SK-N-DZ (cell line): ENCODE data around the gene CWH43.
A peak's percentile ranks its signal among the peaks of the same experiment; 100 is the strongest.
"Not testable (repeated sequence)": the region's sequence is repeated elsewhere in the genome, so short reads cannot be mapped to it uniquely, and the experiment has no call there.

Source experiments
- DNase-seq: peaks from one replicate; pipeline ENCODE4 v3.0.0-alpha.2; 2015; ENCODE audit warnings: low spot score

The CWH43 gene

GRCh38 chr4:48974979-48975640 is 11.0 kb upstream of the CWH43 start:
- DNase-seq, result no peak

GRCh38 chr4:48976041-48976440 is 10.0 kb upstream of the CWH43 start:
- no peak for DNase-seq

DNA sequence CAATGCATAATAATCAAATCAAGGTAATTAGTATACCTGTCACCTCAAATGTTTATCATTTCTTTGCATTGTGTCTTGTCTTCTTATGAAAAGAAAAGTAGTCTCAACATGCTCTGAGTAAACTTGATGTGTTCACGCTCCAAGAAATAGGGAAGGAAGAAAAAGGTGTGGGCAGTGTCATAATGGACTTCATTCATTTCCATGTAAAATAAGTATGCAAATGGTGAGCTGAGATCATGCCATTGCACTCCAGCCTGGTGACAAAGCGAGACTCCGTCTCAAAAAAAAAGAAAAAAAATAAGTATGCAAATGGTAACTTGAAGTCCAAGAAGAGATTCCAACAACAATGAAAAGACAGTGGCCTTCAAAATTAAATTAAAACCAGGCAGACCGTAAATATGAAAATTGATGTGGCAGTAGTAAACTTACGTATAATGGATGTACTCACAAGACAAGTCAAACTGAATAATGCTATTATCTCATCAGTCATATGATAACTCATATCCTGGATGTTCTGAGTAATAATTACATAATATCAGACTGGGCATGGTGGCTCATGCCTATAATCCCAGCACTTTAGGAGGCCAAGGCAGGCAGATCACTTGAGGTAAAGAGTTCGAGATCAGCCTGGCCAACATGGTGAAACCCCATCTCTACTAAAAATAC is 6.0 kb upstream of the CWH43 start:
- DNase-seq, result no peak

DNA sequence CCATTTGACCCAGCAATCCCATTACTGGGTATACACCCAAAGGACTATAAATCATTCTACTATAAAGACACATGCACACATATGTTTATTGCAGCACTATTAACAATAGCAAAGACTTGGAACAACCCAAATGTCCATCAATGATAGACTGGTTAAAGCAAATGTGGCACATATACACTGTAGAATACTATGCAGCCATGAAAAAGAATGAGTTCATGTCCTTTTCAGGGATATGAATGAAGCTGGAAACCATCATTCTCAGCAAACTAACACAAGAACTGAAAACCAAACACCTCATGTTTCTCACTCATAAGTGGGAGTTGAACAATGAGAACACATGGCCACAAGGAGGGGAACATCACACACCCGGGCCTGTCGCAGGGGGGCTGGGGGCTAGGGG is 2.1 kb upstream of the CWH43 start:
- DNase-seq, result not testable (repeated sequence)

- DNase-seq, result no peak
Observed at GRCh38 chr4:48985602-48985975, 486 bp upstream of the CWH43 start.

- no peak for DNase-seq
Observed at GRCh38 chr4:48986654-48987164, 634 bp downstream of the CWH43 start.

GRCh38 chr4:48989461-48990203 is 3.6 kb downstream of the CWH43 start:
- DNase-seq, result no peak

GRCh38 chr4:48991357-48991756 is 5.3 kb downstream of the CWH43 start:
- DNase-seq, result no peak

DNA sequence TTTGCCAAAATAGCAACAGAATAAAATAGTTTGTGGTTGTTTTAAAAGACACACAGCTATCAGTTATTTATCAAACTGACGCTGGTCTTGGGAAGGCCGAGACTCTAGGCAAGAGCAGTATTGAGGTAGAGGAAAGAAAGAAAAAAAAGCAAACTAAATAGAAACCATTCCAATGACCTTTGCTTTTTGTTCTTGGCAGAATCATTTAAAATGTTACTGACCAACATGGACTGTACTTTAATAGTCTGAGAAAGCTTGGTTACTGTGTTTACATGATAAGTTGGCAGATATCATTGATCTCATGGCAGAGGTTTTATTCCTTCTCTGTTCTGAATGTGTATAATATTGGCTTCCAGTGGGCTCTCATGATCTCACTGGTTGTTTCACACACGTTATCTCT is 11.9 kb downstream of the CWH43 start:
- DNase-seq, result no peak

- no peak for DNase-seq
Observed at GRCh38 chr4:48998440-48998839, 12.4 kb downstream of the CWH43 start.

GRCh38 chr4:49000806-49001205 is 14.7 kb downstream of the CWH43 start:
- no peak for DNase-seq

- no peak for DNase-seq
Observed at GRCh38 chr4:49002931-49003330, 16.9 kb downstream of the CWH43 start.

DNA sequence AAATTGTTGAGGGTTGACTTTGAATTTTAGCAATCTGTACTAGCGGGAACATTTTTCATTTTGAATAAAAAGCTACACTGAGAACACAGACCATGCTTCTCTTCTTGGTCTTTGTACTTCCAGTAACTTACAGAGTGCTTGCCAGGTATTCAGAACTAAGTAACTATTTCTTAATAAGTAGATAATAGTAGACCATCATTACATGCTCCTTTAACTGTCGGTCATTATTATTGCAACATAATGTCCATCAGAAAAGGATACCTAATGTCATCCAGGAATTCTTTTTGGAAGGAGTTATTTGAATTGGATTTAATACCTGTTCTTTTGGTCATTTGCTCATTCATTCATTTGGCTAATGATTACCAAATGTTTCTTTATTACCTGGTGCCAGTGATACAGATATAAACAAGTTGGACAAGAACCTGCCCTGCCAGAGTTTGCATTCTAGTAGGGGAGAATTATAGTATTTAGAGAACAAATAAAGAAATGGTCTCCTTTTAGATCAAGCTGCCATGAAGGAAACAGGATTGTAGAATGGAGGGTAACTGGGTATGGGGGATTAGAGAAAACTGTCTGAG is 32.7 kb downstream of the CWH43 start:
- DNase-seq, result no peak

DNA sequence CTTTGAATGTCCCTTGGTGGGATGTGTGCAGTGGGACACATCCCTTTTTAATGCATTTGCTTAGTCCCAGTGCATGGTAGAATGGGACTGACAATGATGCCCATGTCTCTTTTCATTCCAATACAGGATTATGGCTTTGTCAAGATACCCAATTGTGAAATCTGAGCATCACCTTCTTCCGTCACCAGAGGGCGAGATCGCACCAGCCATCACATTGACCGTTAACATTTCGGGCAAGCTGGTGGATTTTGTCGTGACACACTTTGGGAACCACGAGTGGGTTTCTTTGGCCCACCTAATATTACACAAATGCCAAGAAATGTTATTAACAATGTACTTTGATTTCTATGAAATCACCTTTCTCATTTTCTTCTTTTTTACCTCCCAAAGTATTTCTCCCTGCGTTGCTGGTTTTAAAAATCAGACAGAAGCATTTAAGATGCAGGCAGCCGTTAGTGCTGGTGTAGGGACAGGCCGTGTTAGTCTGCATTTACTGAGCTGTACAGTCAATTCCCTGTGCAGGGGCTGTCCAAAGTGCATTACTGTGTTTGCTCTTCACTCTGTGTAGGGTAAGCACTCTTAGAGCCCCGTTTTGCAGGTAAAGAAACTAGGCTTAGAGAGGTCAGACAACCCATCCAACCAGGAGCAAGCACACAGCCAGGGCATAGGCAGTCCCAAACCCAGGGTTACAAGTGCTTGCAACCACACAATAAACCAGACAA is 46.5 kb downstream of the CWH43 start:
- DNase-seq, result peak; percentile 52

DNA sequence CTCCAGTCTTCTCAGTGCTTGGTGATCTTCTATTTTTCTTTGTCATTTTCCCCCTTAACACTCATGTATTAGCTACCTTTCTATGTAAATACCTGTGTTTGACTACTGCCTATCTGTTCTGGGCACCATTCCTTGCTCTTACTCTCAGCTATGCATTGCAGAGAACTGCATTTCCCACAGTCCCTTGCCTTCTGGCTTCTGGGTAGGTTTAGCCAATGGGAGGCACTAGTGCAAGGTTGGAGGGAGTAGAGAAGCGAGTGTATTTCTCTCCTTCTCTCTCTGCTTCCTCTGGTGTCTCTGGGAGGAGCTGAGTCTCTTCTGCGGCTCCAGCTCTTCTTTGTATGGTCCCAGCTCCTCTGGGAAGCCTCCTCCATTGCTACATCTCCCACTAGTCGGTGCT is 50.5 kb downstream of the CWH43 start:
- no peak for DNase-seq

DNA sequence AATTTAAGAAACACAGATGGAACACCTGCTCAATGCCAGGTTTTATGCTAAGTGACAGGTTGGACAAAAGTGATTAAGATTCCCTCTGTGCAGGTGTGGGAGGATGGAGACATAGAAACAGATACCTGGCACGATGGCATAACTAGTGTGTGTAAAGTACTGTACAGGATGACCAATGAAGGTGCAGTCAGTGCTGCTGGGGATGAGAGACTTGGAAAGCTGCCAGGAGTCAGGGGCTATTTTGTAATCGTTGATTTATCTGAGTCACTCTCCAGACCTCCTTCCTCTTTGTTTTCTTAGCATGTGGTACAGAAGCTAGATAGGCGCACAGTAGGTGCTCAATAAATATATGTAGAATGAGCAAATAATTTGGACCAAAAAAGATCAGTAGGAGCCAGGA is 58.2 kb downstream of the CWH43 start:
- DNase-seq, result peak; percentile 82

GRCh38 chr4:49058306-49058705 is 72.2 kb downstream of the CWH43 start:
- no peak for DNase-seq

DNA sequence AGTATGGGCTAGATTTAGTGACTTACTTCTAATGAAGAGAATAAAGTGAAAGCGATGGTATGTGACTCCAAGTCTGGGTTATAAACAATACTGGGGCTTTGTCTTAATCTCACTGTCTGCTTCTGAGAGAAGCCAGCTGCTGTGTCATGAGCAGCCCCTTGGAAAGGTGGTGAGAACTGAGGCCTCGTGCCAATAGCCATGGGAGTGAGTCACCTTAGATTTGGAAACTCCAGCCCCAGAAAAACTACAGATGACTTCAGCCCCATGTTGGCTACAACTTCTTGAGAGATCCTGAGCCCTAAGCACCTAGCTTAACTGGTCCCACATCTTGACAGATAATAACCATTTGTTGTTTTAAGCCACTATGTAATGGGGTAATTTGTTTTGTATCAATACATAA is 77.6 kb downstream of the CWH43 start:
- no peak for DNase-seq

GRCh38 chr4:49072196-49072595 is 86.1 kb downstream of the CWH43 start:
- not testable (repeated sequence) for DNase-seq

DNA sequence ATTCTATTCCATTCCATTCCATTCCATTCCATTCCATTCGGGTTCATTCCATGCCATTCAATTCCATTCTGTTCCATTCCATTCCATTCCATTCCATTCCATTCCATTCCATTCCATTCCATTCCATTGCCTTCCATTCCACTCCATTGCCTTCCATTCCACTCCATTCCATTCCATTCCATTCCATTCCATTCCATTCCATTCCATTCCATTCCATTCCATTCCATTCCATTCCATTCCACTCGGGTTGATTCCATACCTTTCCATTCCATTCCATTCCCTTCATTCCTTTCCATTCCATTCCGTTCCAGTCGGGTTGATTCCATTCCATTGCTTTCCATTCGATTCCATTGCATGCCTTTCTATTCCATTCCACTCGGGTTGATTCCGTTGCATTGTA is 105.8 kb downstream of the CWH43 start:
- not testable (repeated sequence) for DNase-seq

DNA sequence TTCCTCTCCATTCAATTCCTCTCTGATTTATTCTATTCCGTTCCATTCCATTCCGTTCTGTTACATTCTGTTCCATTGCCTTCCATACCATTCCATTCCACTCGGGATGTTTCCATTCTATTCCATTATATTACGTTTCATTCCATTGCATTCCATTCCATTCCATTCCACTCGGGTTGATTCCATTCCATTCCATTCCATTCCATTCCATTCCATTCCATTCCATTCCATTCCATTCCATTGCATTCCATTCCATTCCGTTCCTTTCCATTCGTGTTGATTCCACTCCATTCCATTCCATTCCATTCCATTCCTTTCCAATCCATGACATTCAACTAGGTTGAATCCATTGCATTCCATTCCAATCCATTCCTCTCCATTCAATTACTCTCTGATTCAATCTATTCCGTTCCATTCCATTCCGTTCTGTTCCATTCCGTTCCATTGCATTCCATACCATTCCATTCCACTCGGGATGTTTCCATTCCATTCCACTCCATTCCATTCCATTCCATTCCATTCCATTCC is 106.6 kb downstream of the CWH43 start:
- DNase-seq, result not testable (repeated sequence)
